IMR-90 (cell line): ENCODE data around the gene ZNF74. TPM values are rescaled to one million over a fixed set of nuclear protein-coding genes. Genes with fewer than 3 reads are reported as not detected.
A peak's percentile ranks its signal among the peaks of the same experiment; 100 is the strongest.

Source experiments
- ATAC-seq: fragments of 200-7000 bp; cut with Tn5 transposase; 2 replicates; pipeline ENCODE4 v1.9.1; 2020; ENCODE audit warnings: low read depth, mild to moderate bottlenecking, moderate library complexity
- BruUV-seq: library from RNA; stranded (reverse); fragments of 400-500 nt; replicated peaks from 2 replicates; lab custom pipeline; 2021; lab: Mats Ljungman, UMichigan
- CTCF ChIA-PET: fragments of 300-600 bp; formaldehyde crosslinking; extraction: SDS; loops from one replicate; lab custom pipeline; 2021; ENCODE audit warnings: antibody characterized with exemption; lab: Yijun Ruan, JAX
- POLR2A ChIA-PET: fragments of 300-600 bp; sonication (Branson Sonifier 250); formaldehyde crosslinking; loops from one replicate; lab custom pipeline; 2022; ENCODE audit warnings: antibody characterized with exemption; ENCODE audit not compliant: unreplicated experiment; lab: Charles Lee
- DNase-seq: peaks from one replicate; pipeline ENCODE4 v3.0.0; 2013
- H2AFZ ChIP-seq: replicated peaks from 2 replicates; pipeline ENCODE3; 2013; ENCODE audit warnings: low read length, mild to moderate bottlenecking; ENCODE audit not compliant: poor library complexity
- H2AK5ac ChIP-seq: 2 replicates; pipeline ENCODE4 v1.6.1; 2013; ENCODE audit warnings: low read depth, low read length, inconsistent platforms
- H2AK9ac ChIP-seq: replicated peaks from 2 replicates; pipeline ENCODE3; 2013; ENCODE audit warnings: mild to moderate bottlenecking, low read depth, low read length, moderate library complexity; ENCODE audit not compliant: poor library complexity
- H2BK120ac ChIP-seq: 2 replicates; pipeline ENCODE4 v1.6.1; 2013; ENCODE audit warnings: low read depth, low read length, inconsistent platforms
- H2BK15ac ChIP-seq: 3 replicates; pipeline ENCODE4 v1.6.1; 2013; ENCODE audit warnings: low read depth, low read length, inconsistent platforms
- H2BK20ac ChIP-seq: 2 replicates; pipeline ENCODE4 v1.6.1; 2013; ENCODE audit warnings: low read depth, mild to moderate bottlenecking, inconsistent platforms, low read length, moderate library complexity
- H2BK5ac ChIP-seq: 2 replicates; pipeline ENCODE4 v1.6.1; 2013; ENCODE audit warnings: mild to moderate bottlenecking, low read depth, low read length, inconsistent platforms; ENCODE audit not compliant: poor library complexity, severe bottlenecking
- H3K14ac ChIP-seq: replicated peaks from 2 replicates; pipeline ENCODE4 v1.6.1; 2013; ENCODE audit warnings: low read depth, low read length, inconsistent platforms
- H3K18ac ChIP-seq: 2 replicates; pipeline ENCODE4 v1.6.1; 2013; ENCODE audit warnings: low read depth, low read length, control low read depth
- H3K23ac ChIP-seq: 2 replicates; pipeline ENCODE4 v1.6.1; 2013; ENCODE audit warnings: low read depth, low read length, inconsistent platforms
- H3K27ac ChIP-seq: 2 replicates; pipeline ENCODE4 v1.5.1; 2013; ENCODE audit warnings: mild to moderate bottlenecking, control low read depth, low read length; ENCODE audit not compliant: insufficient read depth
- H3K27me3 ChIP-seq: 2 replicates; pipeline ENCODE4 v1.6.1; 2013; ENCODE audit warnings: low read length; ENCODE audit not compliant: control insufficient read depth, insufficient read depth
- H3K36me3 ChIP-seq: 2 replicates; pipeline ENCODE4 v1.6.1; 2013; ENCODE audit warnings: low read length, mixed read lengths; ENCODE audit not compliant: control insufficient read depth, insufficient read depth
- H3K4ac ChIP-seq: 2 replicates; pipeline ENCODE4 v1.6.1; 2013; ENCODE audit warnings: low read depth, low read length, inconsistent platforms
- H3K4me1 ChIP-seq: 2 replicates; pipeline ENCODE4 v1.6.1; 2013; ENCODE audit warnings: low read length, mixed read lengths; ENCODE audit not compliant: control insufficient read depth, insufficient read depth
- H3K4me2 ChIP-seq: 2 replicates; pipeline ENCODE4 v1.6.1; 2013; ENCODE audit warnings: low read depth, mild to moderate bottlenecking, control low read depth, low read length, moderate library complexity
- H3K4me3 ChIP-seq: 2 replicates; pipeline ENCODE4 v1.5.1; 2013; ENCODE audit warnings: low read depth, mild to moderate bottlenecking, control low read depth, low read length, moderate library complexity; ENCODE audit not compliant: insufficient read depth
- H3K56ac ChIP-seq: 2 replicates; pipeline ENCODE4 v1.6.1; 2013; ENCODE audit warnings: low read length, inconsistent platforms; ENCODE audit not compliant: insufficient read depth; ENCODE audit errors: extremely low read depth
- H3K79me1 ChIP-seq, 2 experiments: 2 replicates each; pipeline ENCODE4 v1.6.1; 2013; ENCODE audit warnings: low read length in 2 of 2, inconsistent platforms in 1 of 2, low read depth in 1 of 2
- H3K9ac ChIP-seq: 2 replicates; pipeline ENCODE4 v1.6.1; 2013; ENCODE audit warnings: low read depth, low read length, control low read depth
- H3K9me1 ChIP-seq: 2 replicates; pipeline ENCODE4 v1.6.1; 2013; ENCODE audit warnings: low read length, inconsistent platforms; ENCODE audit not compliant: insufficient read depth
- H3K9me3 ChIP-seq: 2 replicates; pipeline ENCODE4 v1.6.1; 2013; ENCODE audit warnings: low read length; ENCODE audit not compliant: control insufficient read depth, insufficient read depth
- H4K20me1 ChIP-seq: 2 replicates; pipeline ENCODE4 v1.6.1; 2013; ENCODE audit warnings: low read length, inconsistent platforms; ENCODE audit not compliant: insufficient read depth
- H4K5ac ChIP-seq: 2 replicates; pipeline ENCODE4 v1.6.1; 2013; ENCODE audit warnings: mild to moderate bottlenecking, low read depth, low read length, control low read depth
- H4K8ac ChIP-seq, 2 experiments: 2 replicates each; pipeline ENCODE4 v1.6.1; 2013; ENCODE audit warnings: low read depth in 2 of 2, low read length in 2 of 2, control low read depth in 1 of 2, inconsistent platforms in 1 of 2
- H4K91ac ChIP-seq: 2 replicates; pipeline ENCODE4 v1.6.1; 2013; ENCODE audit warnings: low read depth, low read length, inconsistent platforms; ENCODE audit not compliant: insufficient read depth
- FOS ChIP-seq: fragments of 150-350 bp; IDR thresholded peaks from 2 replicates; pipeline ENCODE4 v1.6.1; 2016; ENCODE audit warnings: low read depth, low read length
- MAZ ChIP-seq: IDR thresholded peaks from 2 replicates; pipeline ENCODE4 v1.6.1; 2012; ENCODE audit warnings: low read depth, mild to moderate bottlenecking, low read length, improper control_type of control experiment, moderate library complexity, borderline replicate concordance
- MXI1 ChIP-seq: IDR thresholded peaks from 2 replicates; pipeline ENCODE4 v1.6.1; 2012; ENCODE audit warnings: low read depth, mild to moderate bottlenecking, low read length, moderate library complexity, borderline replicate concordance
- SMC3 ChIP-seq: fragments of 150-350 bp; IDR thresholded peaks from 2 replicates; pipeline ENCODE4 v1.6.1; 2016; ENCODE audit warnings: low read depth, mild to moderate bottlenecking, antibody characterized with exemption, low read length, moderate library complexity
- WGBS, 2 experiments: methylation state at CpG; one replicate each; pipeline versions ENCODE4 v1.1.5 to v1.1.7; 2013; ENCODE audit warnings: missing lambda C conversion rate in 2 of 2; ENCODE audit not compliant: insufficient read length in 1 of 2; ENCODE audit errors: extremely low coverage in 2 of 2; 5-methylcytosine and 5-hydroxymethylcytosine counted together
- dilution Hi-C: fragments of 300-500 bp; cut with HindIII; formaldehyde crosslinking; loops from one replicate; pipeline ENCODE4 v1.14.3; 2018; ENCODE audit warnings: low sequenced_read_pairs; ENCODE audit not compliant: unreplicated experiment
- in situ Hi-C: fragments of 300-500 bp; cut with MboI; formaldehyde crosslinking; loops from 3 replicates; pipeline ENCODE4 v1.14.3; 2019; ENCODE audit warnings: low sequenced_read_pairs, inconsistent platforms, mixed read lengths
- intact Hi-C: fragments of 100-400 bp; cut with micrococcal nuclease; formaldehyde crosslinking; loops from 2 replicates; pipeline ENCODE4 v1.10.0; 2022
- polyA plus RNA-seq, 3 experiments: library from polyadenylated mRNA; depleted of rRNA; stranded (reverse); fragments of >200 nt; gene quantifications; 2 replicates each; pipeline ENCODE4 v1.2.3, GENCODE V29; 2012; ENCODE audit warnings: low replicate concordance in 1 of 3
- total RNA-seq: library from RNA; depleted of rRNA; stranded (reverse); fragments of >200 nt; gene quantifications from 2 replicates; pipeline ENCODE4 v1.2.3, GENCODE V29; 2012
- TF ChIP-seq, protein P1 (sequence below): fragments of 150-350 bp; IDR thresholded peaks from 2 replicates; pipeline ENCODE4 v1.6.1; 2016; ENCODE audit warnings: low read depth, mild to moderate bottlenecking, low read length, moderate library complexity, borderline replicate concordance

ZNF74 gene
- total and polyA plus RNA-seq, 2 of the 4 experiments (the other 2 are of a cell fraction), result 7.5 to 8.4 TPM

DNA sequence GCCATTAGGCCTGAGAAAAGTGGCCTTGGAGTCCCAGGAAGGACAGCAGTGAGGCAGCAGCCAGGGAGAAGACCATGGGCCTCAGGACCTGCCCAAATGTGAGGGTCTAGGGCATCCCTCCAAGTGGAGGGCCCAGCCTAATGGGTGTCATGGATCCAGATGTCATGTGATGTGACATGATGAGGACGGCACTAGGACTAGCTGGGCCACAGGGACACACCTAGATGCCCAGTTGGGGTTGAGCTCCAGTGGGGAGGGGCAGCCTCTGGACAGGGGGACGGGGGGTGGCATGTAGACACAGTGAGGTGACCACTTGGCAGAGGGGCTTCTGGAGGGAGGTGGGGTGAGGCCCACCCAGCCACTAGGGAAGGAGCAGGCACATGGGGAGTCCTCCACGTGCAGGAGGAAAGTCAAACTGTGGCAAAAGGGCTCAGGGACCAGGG is 38.3 kb downstream of the ZNF74 start:
- Histone ChIP-seq H3K9me1 (peaks cover 29% of the 10 kb centered on the region), H3K27ac (no peak overlapping the region), H4K91ac (no peak overlapping the region), H2BK120ac (no peak overlapping the region), H3K79me1 (peaks cover 13 to 85% of the 10 kb centered on the region in 2 experiments; a peak in 3 of 4 replicates), H2BK20ac (no peak overlapping the region), H3K9me3 (no peaks in the 10 kb centered on the region), H3K4me1 (peaks cover 18% of the 10 kb centered on the region), H2BK15ac (no peak overlapping the region), H3K18ac (no peak overlapping the region), H3K27me3 (no peaks in the 10 kb centered on the region), H2AK9ac (peak overlapping the region; percentile 70), H4K8ac (no peak overlapping the region), H3K9ac (no peak overlapping the region), H2AFZ (no peak overlapping the region), H2AK5ac (peak overlapping the region; percentile 26; the same call in 1 of the 2 replicates), H4K5ac (no peak overlapping the region), H3K56ac (no peak overlapping the region), H3K4ac (no peak overlapping the region), H2BK5ac (no peak overlapping the region), H4K20me1 (peaks cover 87% of the 10 kb centered on the region), H3K36me3 (peaks cover 33% of the 10 kb centered on the region), H3K14ac (no peak overlapping the region), H3K4me3 (no peak overlapping the region), H3K4me2 (no peak overlapping the region), H3K23ac (no peak overlapping the region)
- POLR2A ChIA-PET, result no interaction called here
- in situ Hi-C loops, result no loop called here
- intact Hi-C loops, result no loop called here
- TF ChIP-seq MXI1 (no peak), SMC3 (no peak), FOS (no peak), MAZ (no peak)
- TF ChIP-seq, protein P1, sequence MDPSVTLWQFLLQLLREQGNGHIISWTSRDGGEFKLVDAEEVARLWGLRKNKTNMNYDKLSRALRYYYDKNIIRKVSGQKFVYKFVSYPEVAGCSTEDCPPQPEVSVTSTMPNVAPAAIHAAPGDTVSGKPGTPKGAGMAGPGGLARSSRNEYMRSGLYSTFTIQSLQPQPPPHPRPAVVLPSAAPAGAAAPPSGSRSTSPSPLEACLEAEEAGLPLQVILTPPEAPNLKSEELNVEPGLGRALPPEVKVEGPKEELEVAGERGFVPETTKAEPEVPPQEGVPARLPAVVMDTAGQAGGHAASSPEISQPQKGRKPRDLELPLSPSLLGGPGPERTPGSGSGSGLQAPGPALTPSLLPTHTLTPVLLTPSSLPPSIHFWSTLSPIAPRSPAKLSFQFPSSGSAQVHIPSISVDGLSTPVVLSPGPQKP, result no peak
- CTCF ChIA-PET, result no interaction called here
- DNase-seq, result no peak
- no TSS peak for BruUV-seq
- no CpG with 5 or more reads among the region's 3 CpGs for WGBS, 2 experiments
- ATAC-seq, result no peak
- dilution Hi-C loops, result no loop called here
